Hematopoietic multipotent progenitor cell (in vitro differentiated cells): ENCODE results near the gene ZHX3. TPM values are rescaled to one million over a fixed set of nuclear protein-coding genes. Genes with fewer than 3 reads are reported as not detected.

ENCODE experiments used
- small RNA-seq: library from RNA; depleted of rRNA; stranded (forward); fragments of <200 nt; gene quantifications from one replicate; pipeline ENCODE3, GENCODE V24; 2012
- total RNA-seq: library from RNA; depleted of rRNA; stranded (reverse); fragments of >200 nt; gene quantifications from one replicate; pipeline ENCODE4 v1.2.3, GENCODE V29; 2012

Gene ZHX3
- total RNA-seq, 1 donor, result 4.0 TPM

Small RNA genes within 50 kb of the gene (small RNA-seq; reads per million reads assigned to genes)
- gene AL022394.1 (not detected), gene MIR6871 (not detected), gene RN7SL615P (not detected)

Other genes starting within 250 kb of the ZHX3 start
- gene PLCG1, start 180.2 kb downstream of the ZHX3 start, total RNA-seq, result 16.4 TPM
- gene LPIN3, start 23.1 kb upstream of the ZHX3 start, total RNA-seq, result 0.27 TPM
- under 0.01 TPM for gene EMILIN3, start 49.1 kb upstream of the ZHX3 start, total RNA-seq